ENCODE results near the gene SLX4IP.
"Not testable (repeated sequence)": the region's sequence is repeated elsewhere in the genome, so short reads cannot be mapped to it uniquely, and the experiment has no call there.

The SLX4IP gene

DNA sequence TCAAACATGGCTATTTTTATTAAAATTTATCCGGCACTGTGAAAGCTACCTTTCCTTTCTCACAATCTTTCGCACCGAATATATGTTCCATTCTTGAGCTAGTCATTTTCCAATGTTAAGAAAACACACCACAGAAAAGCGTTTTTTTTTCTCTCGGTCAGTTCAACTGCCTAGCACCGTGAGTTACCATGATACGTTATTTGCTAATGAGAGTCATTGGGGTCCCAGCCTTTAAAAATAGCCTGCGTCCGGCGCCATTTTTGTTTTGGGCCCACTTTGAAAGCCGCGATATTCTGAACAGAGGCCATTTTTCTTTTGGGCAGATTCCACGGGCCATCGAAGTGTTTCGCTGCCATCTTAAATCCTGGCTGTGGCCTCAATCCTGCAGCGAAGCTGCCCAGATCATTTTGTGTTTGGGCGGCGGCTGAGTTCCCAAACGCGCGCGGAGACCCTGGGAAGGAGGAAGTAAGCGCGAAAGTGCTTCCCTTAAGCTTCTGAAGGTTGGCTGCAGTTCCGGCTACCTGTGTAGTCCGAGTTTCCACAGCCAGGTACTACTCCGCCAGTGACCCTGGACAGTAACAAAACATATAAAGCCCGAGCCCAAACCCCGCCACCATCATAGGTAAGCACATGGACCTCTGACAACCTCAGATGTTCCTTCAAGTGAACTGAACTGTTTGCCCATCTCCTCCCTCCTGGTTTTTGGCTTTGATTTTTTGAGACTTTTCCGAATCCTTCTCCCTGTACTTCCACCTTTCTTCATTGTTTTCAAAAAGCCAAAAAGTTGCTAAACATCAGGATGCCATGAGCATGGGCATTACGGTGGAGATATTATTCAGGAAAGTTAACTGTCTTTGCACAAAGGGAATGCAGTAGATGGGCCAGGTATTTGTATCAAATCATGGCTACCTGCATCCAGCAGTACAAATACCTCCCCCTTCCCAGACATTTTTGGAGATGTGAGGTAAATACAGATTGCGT lies at the start of gene SLX4IP:
Gene SLX4IP (plus strand): TSS at position 474 of the 981 bp plus-strand sequence. CDS start 22,900 bp downstream, outside the sequence.
- no peak for TF ChIP-seq JUND (IDR thresholded peaks at IDR 0.05; ENCODE audit: low read depth)
- peak; percentile 50 to 98 for DNase-seq (ENCODE audit: low read depth in 1 of 2, low spot score in 1 of 2)
- in situ Hi-C loops (cut with HindIII; ENCODE audit: low pct_unique_long_range_greater_than_20kb, low sequenced_read_pairs) = no loop called here

GRCh38 chr20:10385850-10386544 lies 49.1 kb upstream of the SLX4IP start:
- in situ Hi-C loops (cut with HindIII; ENCODE audit: low pct_unique_long_range_greater_than_20kb, low sequenced_read_pairs) = no loop called here
- no peak for TF ChIP-seq JUND (IDR thresholded peaks at IDR 0.05; ENCODE audit: low read depth)

DNA sequence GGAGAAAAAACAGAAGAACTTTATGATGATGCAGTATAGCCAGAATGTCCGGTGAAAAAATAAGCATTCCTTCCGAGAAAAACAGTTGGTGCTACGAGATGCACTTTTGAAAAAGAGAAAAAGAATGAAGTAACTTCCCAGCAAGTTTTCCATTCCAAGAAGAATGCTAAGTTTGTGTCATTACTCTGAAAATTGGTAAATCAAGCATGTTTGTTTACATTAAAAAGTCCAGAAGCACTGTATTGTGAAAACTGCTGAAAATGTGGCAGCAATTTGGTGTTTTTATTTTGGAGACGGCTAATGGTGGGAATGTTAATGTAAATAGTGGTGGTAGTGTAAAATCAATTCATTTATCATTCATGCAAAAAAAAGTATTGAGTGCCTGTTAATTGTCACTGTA lies 47.4 kb upstream of the SLX4IP start:
- no peak for TF ChIP-seq JUND (IDR thresholded peaks at IDR 0.05; ENCODE audit: low read depth)
- in situ Hi-C loops (cut with HindIII; ENCODE audit: low pct_unique_long_range_greater_than_20kb, low sequenced_read_pairs) = no loop called here
- DNase-seq (ENCODE audit: low read depth in 1 of 2, low spot score in 1 of 2) = no peak

More at GRCh38 chr20:10385850-10386544, 49.1 kb upstream of the SLX4IP start:
- no peak for DNase-seq (ENCODE audit: low read depth in 1 of 2, low spot score in 1 of 2)

- in situ Hi-C loops (cut with HindIII; ENCODE audit: low pct_unique_long_range_greater_than_20kb, low sequenced_read_pairs) = no loop called here
- TF ChIP-seq JUND (IDR thresholded peaks at IDR 0.05; ENCODE audit: low read depth) = no peak
- no peak for DNase-seq (ENCODE audit: low read depth in 1 of 2, low spot score in 1 of 2)
These were observed 46.5 kb upstream of the SLX4IP start for GRCh38 chr20:10388597-10388996.

DNA sequence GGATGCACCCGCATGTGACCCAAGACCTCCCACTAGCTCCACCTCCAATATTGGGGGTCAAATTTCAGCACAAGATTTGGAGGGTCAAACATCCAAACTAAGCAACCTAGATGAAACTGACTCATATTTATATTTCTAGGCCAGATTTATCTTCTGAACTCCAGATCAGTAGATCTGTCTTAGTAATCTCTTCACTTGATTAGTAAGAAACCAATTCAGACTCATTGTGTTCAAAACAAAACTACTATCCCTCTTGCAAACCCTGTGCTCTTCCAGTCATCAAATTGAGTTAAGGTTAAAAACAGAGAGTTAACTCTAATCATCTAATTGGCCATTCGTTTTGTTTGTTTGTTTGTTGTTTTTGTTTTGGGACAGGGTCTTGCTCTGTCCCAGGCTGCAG lies 44.4 kb upstream of the SLX4IP start:
- in situ Hi-C loops (cut with HindIII; ENCODE audit: low pct_unique_long_range_greater_than_20kb, low sequenced_read_pairs) = no loop called here
- DNase-seq (ENCODE audit: low read depth in 1 of 2, low spot score in 1 of 2) = no peak
- TF ChIP-seq JUND (IDR thresholded peaks at IDR 0.05; ENCODE audit: low read depth) = no peak

- in situ Hi-C loops (cut with HindIII; ENCODE audit: low pct_unique_long_range_greater_than_20kb, low sequenced_read_pairs) = not testable (repeated sequence)
These were observed 40.4 kb upstream of the SLX4IP start for GRCh38 chr20:10394752-10395151.

GRCh38 chr20:10398834-10399369 lies 36.2 kb upstream of the SLX4IP start:
- in situ Hi-C loops (cut with HindIII; ENCODE audit: low pct_unique_long_range_greater_than_20kb, low sequenced_read_pairs) = no loop called here
- no peak for TF ChIP-seq JUND (IDR thresholded peaks at IDR 0.05; ENCODE audit: low read depth)
- no peak for DNase-seq (ENCODE audit: low read depth in 1 of 2, low spot score in 1 of 2)

More at GRCh38 chr20:10394752-10395151, 40.4 kb upstream of the SLX4IP start:
- DNase-seq (ENCODE audit: low read depth in 1 of 2, low spot score in 1 of 2) = not testable (repeated sequence)

DNA sequence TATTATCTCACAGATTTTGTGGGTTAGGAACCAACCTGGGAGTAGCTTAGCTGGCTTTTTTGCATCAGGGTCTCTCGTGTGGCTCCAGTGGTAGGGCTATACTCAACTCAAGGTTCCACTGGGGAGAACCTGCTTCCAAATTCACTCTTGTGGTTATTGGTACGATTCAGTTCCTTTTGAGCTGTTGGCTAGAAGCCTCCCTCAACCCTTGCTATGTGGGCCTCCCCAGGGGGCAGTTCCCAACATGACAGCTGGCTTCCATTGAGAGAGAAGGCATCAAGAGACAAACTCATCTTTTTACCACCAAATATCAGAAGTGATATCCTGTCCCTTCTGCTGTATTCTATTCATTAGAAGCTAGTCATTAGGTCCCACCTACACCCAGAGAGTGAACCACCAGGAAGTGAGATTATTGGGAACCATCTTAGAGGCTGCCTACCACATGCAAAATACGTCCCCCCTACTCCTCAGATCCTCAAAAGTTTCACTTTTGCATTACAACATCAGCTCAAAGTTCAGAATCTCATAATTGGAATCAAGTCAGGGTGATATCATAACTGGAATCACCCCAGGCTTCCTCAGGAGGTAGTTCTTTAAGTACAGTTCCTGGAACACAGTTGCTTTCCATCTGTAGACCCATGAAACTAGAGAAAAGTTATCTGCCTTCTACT lies 32.0 kb upstream of the SLX4IP start:
- TF ChIP-seq JUND (IDR thresholded peaks at IDR 0.05; ENCODE audit: low read depth) = no peak
- no peak for DNase-seq (ENCODE audit: low read depth in 1 of 2, low spot score in 1 of 2)
- in situ Hi-C loops (cut with HindIII; ENCODE audit: low pct_unique_long_range_greater_than_20kb, low sequenced_read_pairs) = no loop called here

DNA sequence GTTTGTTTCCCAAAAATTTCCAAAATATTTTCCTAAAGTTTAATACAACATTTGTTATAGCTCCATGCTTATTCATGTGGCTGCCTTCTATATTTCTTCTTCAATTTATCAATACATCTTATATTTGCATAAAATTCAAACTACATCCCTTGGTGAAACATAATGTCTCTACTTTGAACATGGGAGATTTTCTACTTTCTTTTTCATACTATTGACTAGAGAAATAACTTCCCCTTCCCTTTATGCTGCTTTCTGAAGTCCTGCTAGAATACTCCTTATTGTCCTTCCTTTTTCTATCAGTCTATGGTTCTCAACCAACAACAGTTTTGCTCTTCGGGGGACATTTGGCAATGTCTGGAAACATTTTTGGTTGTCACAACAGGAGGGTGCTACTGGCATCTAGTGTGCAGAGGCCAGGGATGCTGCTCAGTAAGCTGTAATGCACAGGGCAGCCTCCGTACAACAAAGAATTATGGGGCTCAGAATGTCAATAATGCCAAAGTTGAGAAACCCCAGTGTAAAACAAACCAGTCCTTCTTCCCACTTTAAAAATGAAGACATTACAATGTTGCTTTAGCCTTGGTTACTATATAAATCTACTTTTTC lies 31.0 kb upstream of the SLX4IP start:
- no peak for DNase-seq (ENCODE audit: low read depth in 1 of 2, low spot score in 1 of 2)
- no peak for TF ChIP-seq JUND (IDR thresholded peaks at IDR 0.05; ENCODE audit: low read depth)
- in situ Hi-C loops (cut with HindIII; ENCODE audit: low pct_unique_long_range_greater_than_20kb, low sequenced_read_pairs) = no loop called here

- in situ Hi-C loops (cut with HindIII; ENCODE audit: low pct_unique_long_range_greater_than_20kb, low sequenced_read_pairs) = no loop called here
- no peak for TF ChIP-seq JUND (IDR thresholded peaks at IDR 0.05; ENCODE audit: low read depth)
- no peak for DNase-seq (ENCODE audit: low read depth in 1 of 2, low spot score in 1 of 2)
These were observed 30.1 kb upstream of the SLX4IP start for GRCh38 chr20:10404959-10405530.

- in situ Hi-C loops (cut with HindIII; ENCODE audit: low pct_unique_long_range_greater_than_20kb, low sequenced_read_pairs) = no loop called here
- TF ChIP-seq JUND (IDR thresholded peaks at IDR 0.05; ENCODE audit: low read depth) = no peak
- no peak for DNase-seq (ENCODE audit: low read depth in 1 of 2, low spot score in 1 of 2)
These were observed 26.8 kb upstream of the SLX4IP start for GRCh38 chr20:10408108-10408813.
